ENCODE results near the gene ALDH2. TPM values are rescaled to one million over a fixed set of nuclear protein-coding genes. Genes with fewer than 3 reads are reported as not detected.

Gene ALDH2
- total RNA-seq, 3 donors from 2014 or later (not counting 1 experiment from before 2014, with no cell fraction given), result 2.6 to 8.2 (median 3.8) TPM

- no peak overlapping the region for H3K4me3 Mint-ChIP-seq
- no peaks in the 10 kb centered on the region for H3K27me3 Mint-ChIP-seq (ENCODE audit: low read depth in 2 of 2)
- Histone ChIP-seq H3K9me3 (ENCODE audit: control insufficient read depth, insufficient read depth, low read length) (no peaks in the 10 kb centered on the region), H3K36me3 (ENCODE audit: control insufficient read depth, insufficient read depth, low read length) (peaks cover 5% of the 10 kb centered on the region), H3K27me3 (ENCODE audit: control insufficient read depth, insufficient read depth, low read length) (no peaks in the 10 kb centered on the region), H3K27ac (ENCODE audit: low read length) (no peak overlapping the region), H3K4me3 (ENCODE audit: low read length) (no peak overlapping the region), H3K4me1 (ENCODE audit: control insufficient read depth, insufficient read depth, low read length) (peaks cover 23% of the 10 kb centered on the region)
- ATAC-seq, result no peak
- intact Hi-C loops (cut with micrococcal nuclease), result no loop called here
- H3K4me1 Mint-ChIP-seq, result peaks cover 44 to 45% of the 10 kb centered on the region in 2 donors
- no peaks in the 10 kb centered on the region for H3K36me3 Mint-ChIP-seq
- DNase-seq, result no peak
- H3K27ac Mint-ChIP-seq, result no peak overlapping the region
- no peaks in the 10 kb centered on the region for H3K9me3 Mint-ChIP-seq
- TF ChIP-seq CTCF (IDR thresholded peaks at IDR 0.05), result no peak
- 83% methylated on average over 1 of the region's 2 CpGs for WGBS (ENCODE audit: insufficient coverage)
Measured at GRCh38 chr12:111846016-111846415, 79.3 kb downstream of the ALDH2 start.

GRCh38 chr12:111850526-111850925 lies 83.8 kb downstream of the ALDH2 start:
- no peak overlapping the region for H3K4me3 Mint-ChIP-seq
- H3K4me1 ChIP-seq (ENCODE audit: control insufficient read depth, insufficient read depth, low read length), result no peaks in the 10 kb centered on the region
- DNase-seq (no peak), ATAC-seq (no peak)
- H3K27me3 ChIP-seq (ENCODE audit: control insufficient read depth, insufficient read depth, low read length), result no peaks in the 10 kb centered on the region
- H3K36me3 ChIP-seq (ENCODE audit: control insufficient read depth, insufficient read depth, low read length), result peaks cover 10% of the 10 kb centered on the region
- no peaks in the 10 kb centered on the region for H3K36me3 Mint-ChIP-seq
- no peak overlapping the region for H3K4me3 ChIP-seq (ENCODE audit: low read length)
- intact Hi-C loops (cut with micrococcal nuclease), result no loop called here
- WGBS (ENCODE audit: insufficient coverage), result 97% methylated on average over 2 of the region's 2 CpGs
- TF ChIP-seq CTCF (IDR thresholded peaks at IDR 0.05), result no peak
- H3K9me3 Mint-ChIP-seq, result no peaks in the 10 kb centered on the region
- H3K27ac ChIP-seq (ENCODE audit: low read length), result no peak overlapping the region
- H3K9me3 ChIP-seq (ENCODE audit: control insufficient read depth, insufficient read depth, low read length), result no peaks in the 10 kb centered on the region
- no peaks in the 10 kb centered on the region for H3K27me3 Mint-ChIP-seq (ENCODE audit: low read depth in 2 of 2)
- peaks cover 26 to 35% of the 10 kb centered on the region in 2 donors for H3K4me1 Mint-ChIP-seq
- H3K27ac Mint-ChIP-seq, result no peak overlapping the region

GRCh38 chr12:111858186-111858585 lies 91.5 kb downstream of the ALDH2 start:
- no peak overlapping the region for H3K27ac Mint-ChIP-seq
- DNase-seq (no peak), ATAC-seq (no peak)
- no peak for TF ChIP-seq CTCF (IDR thresholded peaks at IDR 0.05)
- H3K27ac ChIP-seq (ENCODE audit: low read length), result no peak overlapping the region
- no peaks in the 10 kb centered on the region for H3K27me3 ChIP-seq (ENCODE audit: control insufficient read depth, insufficient read depth, low read length)
- H3K36me3 ChIP-seq (ENCODE audit: control insufficient read depth, insufficient read depth, low read length), result no peaks in the 10 kb centered on the region
- H3K9me3 Mint-ChIP-seq, result no peaks in the 10 kb centered on the region
- H3K36me3 Mint-ChIP-seq, result no peaks in the 10 kb centered on the region
- intact Hi-C loops (cut with micrococcal nuclease), result no loop called here
- no peak overlapping the region for H3K4me3 ChIP-seq (ENCODE audit: low read length)
- no peaks in the 10 kb centered on the region for H3K9me3 ChIP-seq (ENCODE audit: control insufficient read depth, insufficient read depth, low read length)
- peaks cover 22 to 30% of the 10 kb centered on the region in 2 donors for H3K4me1 Mint-ChIP-seq
- WGBS (ENCODE audit: insufficient coverage), result 100% methylated on average over 2 of the region's 2 CpGs
- H3K27me3 Mint-ChIP-seq (ENCODE audit: low read depth in 2 of 2), result no peaks in the 10 kb centered on the region
- no peaks in the 10 kb centered on the region for H3K4me1 ChIP-seq (ENCODE audit: control insufficient read depth, insufficient read depth, low read length)
- no peak overlapping the region for H3K4me3 Mint-ChIP-seq

- Histone ChIP-seq H3K9me3 (ENCODE audit: control insufficient read depth, insufficient read depth, low read length) (no peaks in the 10 kb centered on the region), H3K27ac (ENCODE audit: low read length) (no peak overlapping the region), H3K27me3 (ENCODE audit: control insufficient read depth, insufficient read depth, low read length) (no peaks in the 10 kb centered on the region), H3K4me3 (ENCODE audit: low read length) (no peak overlapping the region), H3K36me3 (ENCODE audit: control insufficient read depth, insufficient read depth, low read length) (no peaks in the 10 kb centered on the region), H3K4me1 (ENCODE audit: control insufficient read depth, insufficient read depth, low read length) (no peaks in the 10 kb centered on the region)
- Mint-ChIP-seq H3K36me3 (no peaks in the 10 kb centered on the region), H3K4me1 (peaks cover 25 to 30% of the 10 kb centered on the region in 2 donors), H3K27ac (no peak overlapping the region), H3K9me3 (no peaks in the 10 kb centered on the region), H3K27me3 (ENCODE audit: low read depth in 2 of 2) (no peaks in the 10 kb centered on the region), H3K4me3 (no peak overlapping the region)
- 97% methylated on average over 7 of the region's 7 CpGs for WGBS (ENCODE audit: insufficient coverage)
- intact Hi-C loops (cut with micrococcal nuclease), result no loop called here
- ATAC-seq, result no peak
- DNase-seq, result no peak
- no peak for TF ChIP-seq CTCF (IDR thresholded peaks at IDR 0.05)
Measured at GRCh38 chr12:111858778-111859177, 92.0 kb downstream of the ALDH2 start.
